Keratinocyte (primary cell): Measurements from ENCODE around the gene AKAP13. TPM values are rescaled to one million over a fixed set of nuclear protein-coding genes. Genes with fewer than 3 reads are reported as not detected.

ENCODE experiments used
- DNase-seq: peaks from one replicate; pipeline ENCODE4 v3.0.0-alpha.2; 2011; ENCODE audit warnings: low read depth, missing footprints, low spot score
- FAIRE-seq: peaks from 2 replicates; lab custom pipeline; 2011; peaks lifted over from hg19 to GRCh38; lab: Jason Lieb, UNC
- H2AFZ ChIP-seq: 2 replicates; pipeline ENCODE4 v1.6.0; 2012; ENCODE audit warnings: low read length, control low read depth, inconsistent platforms; ENCODE audit not compliant: control insufficient read depth
- H3K27ac ChIP-seq: 2 replicates; pipeline ENCODE4 v1.5.1; 2011; ENCODE audit warnings: low read length; ENCODE audit not compliant: control insufficient read depth, insufficient read depth
- H3K27me3 ChIP-seq: 3 replicates; pipeline ENCODE4 v1.6.0; 2011; ENCODE audit warnings: low read length; ENCODE audit not compliant: control insufficient read depth, insufficient read depth; ENCODE audit errors: extremely low read depth
- H3K36me3 ChIP-seq, 2 experiments: 2 replicates in 1 of 2; 3 replicates in 1 of 2; pipeline ENCODE4 v1.5.1; 2011; ENCODE audit warnings: low read length in 2 of 2, mild to moderate bottlenecking in 1 of 2; ENCODE audit not compliant: control insufficient read depth in 2 of 2, insufficient read depth in 2 of 2; ENCODE audit errors: extremely low read depth in 1 of 2
- H3K4me1 ChIP-seq: 3 replicates; pipeline ENCODE4 v1.5.1; 2011; ENCODE audit warnings: low read length; ENCODE audit not compliant: control insufficient read depth, insufficient read depth; ENCODE audit errors: extremely low read depth
- H3K4me2 ChIP-seq: 3 replicates; pipeline ENCODE4 v1.6.0; 2011; ENCODE audit warnings: low read depth, low read length; ENCODE audit not compliant: control insufficient read depth, insufficient read depth; ENCODE audit errors: extremely low read depth
- H3K4me3 ChIP-seq, 3 experiments: fragments of 200-600 bp in 1 of 3; sonication (generic) in 1 of 3; 2 replicates in 2 of 3; 3 replicates in 1 of 3; pipeline ENCODE4 v1.5.1; 2011 to 2016; ENCODE audit warnings: low read length in 3 of 3, mild to moderate bottlenecking in 3 of 3, control low read depth in 2 of 3, inconsistent platforms in 1 of 3, low read depth in 1 of 3, mixed read lengths in 1 of 3, mixed run types in 1 of 3, moderate library complexity in 1 of 3; ENCODE audit not compliant: control insufficient read depth in 2 of 3, insufficient read depth in 2 of 3; ENCODE audit errors: extremely low read depth in 1 of 3
- H3K79me2 ChIP-seq: 2 replicates; pipeline ENCODE4 v1.6.0; 2012; ENCODE audit warnings: low read length; ENCODE audit not compliant: control insufficient read depth, insufficient read depth
- H3K9ac ChIP-seq: 3 replicates; pipeline ENCODE4 v1.6.0; 2011; ENCODE audit warnings: low read length; ENCODE audit not compliant: control insufficient read depth, insufficient read depth; ENCODE audit errors: extremely low read depth
- H3K9me1 ChIP-seq: 3 replicates; pipeline ENCODE4 v1.6.0; 2011; ENCODE audit warnings: low read length; ENCODE audit not compliant: control insufficient read depth, insufficient read depth; ENCODE audit errors: extremely low read depth
- H3K9me3 ChIP-seq: 2 replicates; pipeline ENCODE4 v1.5.1; 2012; ENCODE audit warnings: low read depth, low read length; ENCODE audit not compliant: control insufficient read depth
- H4K20me1 ChIP-seq: 3 replicates; pipeline ENCODE4 v1.6.0; 2011; ENCODE audit warnings: low read length; ENCODE audit not compliant: control insufficient read depth, insufficient read depth; ENCODE audit errors: extremely low read depth
- EZH2 ChIP-seq: IDR thresholded peaks from one replicate; pipeline ENCODE4 v1.6.1; 2012; ENCODE audit warnings: inconsistent platforms, mild to moderate bottlenecking, low read length, moderate library complexity
- dilution Hi-C: fragments of 300-500 bp; cut with MboI; formaldehyde crosslinking; loops from one replicate; pipeline ENCODE4 v1.7.0; 2020; ENCODE audit warnings: low sequenced_read_pairs; ENCODE audit not compliant: extremely low pct_ligation_motif_present
- polyA plus RNA-seq, 5 experiments: library from polyadenylated mRNA; depleted of rRNA in 3 of 5; stranded (reverse) in 3 of 5; stranded (forward) in 1 of 5; unstranded in 1 of 5; fragments of >200 nt; gene quantifications; 1 replicate in 1 of 5; 2 replicates in 3 of 5; 3 replicates in 1 of 5; pipeline versions ENCODE4 v1.2.1 to v1.2.3, GENCODE V29; 2011 to 2012; ENCODE audit warnings: missing spikeins in 2 of 5, low read depth in 1 of 5, low replicate concordance in 1 of 5
- TF ChIP-seq, protein P1 (sequence below), 3 experiments: IDR thresholded peaks in 1 of 3; conservative IDR thresholded peaks in 1 of 3; optimal IDR thresholded peaks in 1 of 3; 2 replicates in 2 of 3; 3 replicates in 1 of 3; pipeline versions ENCODE3 to v1.5.1; 2011; ENCODE audit warnings: low read length in 3 of 3, mild to moderate bottlenecking in 3 of 3, moderate library complexity in 2 of 3, control low read depth in 1 of 3, inconsistent platforms in 1 of 3; ENCODE audit not compliant: insufficient read depth in 2 of 3; ENCODE audit errors: extremely low read depth in 1 of 3

Gene AKAP13
- polyA plus RNA-seq, 1 donor (not counting 4 experiments of a cell fraction or from before 2014, with no cell fraction given): 16.7 TPM

DNA sequence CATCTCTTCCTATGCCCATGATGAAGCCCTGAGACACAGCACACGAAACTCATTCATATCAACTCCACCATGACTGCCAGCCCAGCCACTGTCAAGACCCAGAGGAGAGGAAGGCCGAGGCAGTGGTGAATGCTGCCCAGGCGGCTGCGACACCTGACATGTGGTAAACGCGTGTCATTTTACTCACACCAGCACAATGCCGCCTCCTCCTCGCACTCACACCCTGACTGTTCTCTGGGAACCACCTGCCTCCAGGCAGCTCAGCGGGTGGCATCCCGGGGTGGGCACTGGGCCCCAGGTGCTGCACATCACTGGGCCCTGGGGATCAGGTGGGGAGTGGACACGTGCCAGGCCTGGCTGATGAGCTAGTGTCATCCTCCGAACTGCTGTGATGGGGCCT lies 392.8 kb downstream of the AKAP13 start:
- TF ChIP-seq, protein P1, sequence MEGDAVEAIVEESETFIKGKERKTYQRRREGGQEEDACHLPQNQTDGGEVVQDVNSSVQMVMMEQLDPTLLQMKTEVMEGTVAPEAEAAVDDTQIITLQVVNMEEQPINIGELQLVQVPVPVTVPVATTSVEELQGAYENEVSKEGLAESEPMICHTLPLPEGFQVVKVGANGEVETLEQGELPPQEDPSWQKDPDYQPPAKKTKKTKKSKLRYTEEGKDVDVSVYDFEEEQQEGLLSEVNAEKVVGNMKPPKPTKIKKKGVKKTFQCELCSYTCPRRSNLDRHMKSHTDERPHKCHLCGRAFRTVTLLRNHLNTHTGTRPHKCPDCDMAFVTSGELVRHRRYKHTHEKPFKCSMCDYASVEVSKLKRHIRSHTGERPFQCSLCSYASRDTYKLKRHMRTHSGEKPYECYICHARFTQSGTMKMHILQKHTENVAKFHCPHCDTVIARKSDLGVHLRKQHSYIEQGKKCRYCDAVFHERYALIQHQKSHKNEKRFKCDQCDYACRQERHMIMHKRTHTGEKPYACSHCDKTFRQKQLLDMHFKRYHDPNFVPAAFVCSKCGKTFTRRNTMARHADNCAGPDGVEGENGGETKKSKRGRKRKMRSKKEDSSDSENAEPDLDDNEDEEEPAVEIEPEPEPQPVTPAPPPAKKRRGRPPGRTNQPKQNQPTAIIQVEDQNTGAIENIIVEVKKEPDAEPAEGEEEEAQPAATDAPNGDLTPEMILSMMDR (optimal IDR thresholded peaks at IDR 0.05 in 1 of 3, IDR thresholded peaks at IDR 0.05 in 1 of 3, conservative IDR thresholded peaks at IDR 0.05 in 1 of 3; ENCODE audit: extremely low read depth in 1 of 3, insufficient read depth in 2 of 3, low read length in 3 of 3): no peak
- TF ChIP-seq EZH2: no peak
- H3K79me2 ChIP-seq: peaks cover 56% of the 10 kb centered on the region
- H3K9me1 ChIP-seq: peaks cover 4% of the 10 kb centered on the region
- H3K36me3 ChIP-seq: no peaks in the 10 kb centered on the region
- H3K27ac ChIP-seq: no peak overlapping the region
- DNase-seq (no peak), FAIRE-seq (no peak)
- H3K4me3 ChIP-seq: no peak overlapping the region
- H3K4me1 ChIP-seq: peaks cover 32% of the 10 kb centered on the region
- H3K4me2 ChIP-seq: no peak overlapping the region
- H4K20me1 ChIP-seq: no peaks in the 10 kb centered on the region
- H2AFZ ChIP-seq: no peak overlapping the region
- H3K27me3 ChIP-seq: no peaks in the 10 kb centered on the region
- dilution Hi-C loops: no loop called here
- H3K9me3 ChIP-seq: no peaks in the 10 kb centered on the region
- no peak overlapping the region for H3K9ac ChIP-seq

DNA sequence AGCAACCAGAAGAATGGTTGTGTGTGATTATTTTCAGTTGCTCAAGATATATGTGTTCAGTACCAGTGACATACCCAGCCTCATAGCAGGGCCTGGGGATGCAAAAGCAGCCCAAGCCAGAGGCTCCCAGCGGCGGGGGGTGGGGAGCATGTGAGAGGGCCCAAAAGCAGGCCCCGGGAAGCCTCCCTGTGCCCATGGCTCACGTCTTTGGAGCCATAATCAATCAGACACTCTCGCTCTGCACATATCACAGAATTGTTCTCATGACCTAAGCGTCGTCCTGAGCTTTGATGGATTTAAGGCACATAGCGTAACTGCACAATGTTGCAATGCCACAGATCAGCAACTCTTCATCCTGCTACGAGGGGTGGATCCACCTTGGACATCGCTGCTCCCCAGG lies 393.6 kb downstream of the AKAP13 start:
- Histone ChIP-seq H3K4me1 (peaks cover 32% of the 10 kb centered on the region), H3K27me3 (no peaks in the 10 kb centered on the region), H2AFZ (no peak overlapping the region), H3K36me3 (no peaks in the 10 kb centered on the region), H3K9me1 (peaks cover 4% of the 10 kb centered on the region), H3K4me3 (no peak overlapping the region), H3K9ac (no peak overlapping the region), H3K9me3 (no peaks in the 10 kb centered on the region), H3K4me2 (no peak overlapping the region), H3K27ac (no peak overlapping the region), H4K20me1 (no peaks in the 10 kb centered on the region), H3K79me2 (peaks cover 56% of the 10 kb centered on the region)
- dilution Hi-C loops: no loop called here
- DNase-seq (no peak), FAIRE-seq (no peak)
- no peak for TF ChIP-seq EZH2
- TF ChIP-seq, protein P1 (optimal IDR thresholded peaks at IDR 0.05 in 1 of 3, IDR thresholded peaks at IDR 0.05 in 1 of 3, conservative IDR thresholded peaks at IDR 0.05 in 1 of 3; ENCODE audit: extremely low read depth in 1 of 3, insufficient read depth in 2 of 3, low read length in 3 of 3): no peak
